ENCODE data around the gene FAM83F. TPM values are rescaled to one million over a fixed set of nuclear protein-coding genes. Genes with fewer than 3 reads are reported as not detected.

The FAM83F gene
- total RNA-seq, 1 donor from 2014 or later = 12.8 TPM

- DNase-seq (ENCODE audit: extremely low spot score in 2 of 2) = no peak
- Histone ChIP-seq H3K36me3 (no peaks in the 10 kb centered on the region), H3K27me3 (no peaks in the 10 kb centered on the region), H3K4me1 (no peaks in the 10 kb centered on the region), H3K4me3 (no peak overlapping the region), H3K9me3 (no peaks in the 10 kb centered on the region), H3K27ac (peak overlapping the region; percentile 21)
- intact Hi-C loops (cut with DNase I) = no loop called here
- no peak for TF ChIP-seq POLR2A (IDR thresholded peaks at IDR 0.05)
Observed at GRCh38 chr22:39983346-39983745, 11.4 kb upstream of the FAM83F start.

GRCh38 chr22:39984006-39984405, 10.7 kb upstream of the FAM83F start:
- DNase-seq (ENCODE audit: extremely low spot score in 2 of 2) = no peak
- H3K4me1 ChIP-seq = no peaks in the 10 kb centered on the region
- intact Hi-C loops (cut with DNase I) = no loop called here
- H3K36me3 ChIP-seq = no peaks in the 10 kb centered on the region
- TF ChIP-seq POLR2A (IDR thresholded peaks at IDR 0.05) (no peak), POLR2AphosphoS5 (IDR thresholded peaks at IDR 0.05; ENCODE audit: insufficient read depth in 1 of 2, low read depth in 1 of 2) (peak in 1 of 2 donors; percentile 68)
- TF ChIP-seq, protein P1, sequence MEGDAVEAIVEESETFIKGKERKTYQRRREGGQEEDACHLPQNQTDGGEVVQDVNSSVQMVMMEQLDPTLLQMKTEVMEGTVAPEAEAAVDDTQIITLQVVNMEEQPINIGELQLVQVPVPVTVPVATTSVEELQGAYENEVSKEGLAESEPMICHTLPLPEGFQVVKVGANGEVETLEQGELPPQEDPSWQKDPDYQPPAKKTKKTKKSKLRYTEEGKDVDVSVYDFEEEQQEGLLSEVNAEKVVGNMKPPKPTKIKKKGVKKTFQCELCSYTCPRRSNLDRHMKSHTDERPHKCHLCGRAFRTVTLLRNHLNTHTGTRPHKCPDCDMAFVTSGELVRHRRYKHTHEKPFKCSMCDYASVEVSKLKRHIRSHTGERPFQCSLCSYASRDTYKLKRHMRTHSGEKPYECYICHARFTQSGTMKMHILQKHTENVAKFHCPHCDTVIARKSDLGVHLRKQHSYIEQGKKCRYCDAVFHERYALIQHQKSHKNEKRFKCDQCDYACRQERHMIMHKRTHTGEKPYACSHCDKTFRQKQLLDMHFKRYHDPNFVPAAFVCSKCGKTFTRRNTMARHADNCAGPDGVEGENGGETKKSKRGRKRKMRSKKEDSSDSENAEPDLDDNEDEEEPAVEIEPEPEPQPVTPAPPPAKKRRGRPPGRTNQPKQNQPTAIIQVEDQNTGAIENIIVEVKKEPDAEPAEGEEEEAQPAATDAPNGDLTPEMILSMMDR (IDR thresholded peaks at IDR 0.05) = no peak
- H3K27ac ChIP-seq = peak overlapping the region; percentile 48
- H3K27me3 ChIP-seq = no peaks in the 10 kb centered on the region
- H3K9me3 ChIP-seq = no peaks in the 10 kb centered on the region
- H3K4me3 ChIP-seq = no peak overlapping the region

GRCh38 chr22:39984746-39985145, 10.0 kb upstream of the FAM83F start:
- Histone ChIP-seq H3K27ac (peak overlapping the region; percentile 48), H3K4me3 (no peak overlapping the region), H3K9me3 (no peaks in the 10 kb centered on the region), H3K27me3 (no peaks in the 10 kb centered on the region), H3K4me1 (no peaks in the 10 kb centered on the region), H3K36me3 (no peaks in the 10 kb centered on the region)
- TF ChIP-seq POLR2AphosphoS5 (IDR thresholded peaks at IDR 0.05; ENCODE audit: insufficient read depth in 1 of 2, low read depth in 1 of 2) (no peak), POLR2A (IDR thresholded peaks at IDR 0.05) (no peak)
- TF ChIP-seq, protein P1 (IDR thresholded peaks at IDR 0.05) = no peak
- intact Hi-C loops (cut with DNase I) = no loop called here
- DNase-seq (ENCODE audit: extremely low spot score in 2 of 2) = no peak

DNA sequence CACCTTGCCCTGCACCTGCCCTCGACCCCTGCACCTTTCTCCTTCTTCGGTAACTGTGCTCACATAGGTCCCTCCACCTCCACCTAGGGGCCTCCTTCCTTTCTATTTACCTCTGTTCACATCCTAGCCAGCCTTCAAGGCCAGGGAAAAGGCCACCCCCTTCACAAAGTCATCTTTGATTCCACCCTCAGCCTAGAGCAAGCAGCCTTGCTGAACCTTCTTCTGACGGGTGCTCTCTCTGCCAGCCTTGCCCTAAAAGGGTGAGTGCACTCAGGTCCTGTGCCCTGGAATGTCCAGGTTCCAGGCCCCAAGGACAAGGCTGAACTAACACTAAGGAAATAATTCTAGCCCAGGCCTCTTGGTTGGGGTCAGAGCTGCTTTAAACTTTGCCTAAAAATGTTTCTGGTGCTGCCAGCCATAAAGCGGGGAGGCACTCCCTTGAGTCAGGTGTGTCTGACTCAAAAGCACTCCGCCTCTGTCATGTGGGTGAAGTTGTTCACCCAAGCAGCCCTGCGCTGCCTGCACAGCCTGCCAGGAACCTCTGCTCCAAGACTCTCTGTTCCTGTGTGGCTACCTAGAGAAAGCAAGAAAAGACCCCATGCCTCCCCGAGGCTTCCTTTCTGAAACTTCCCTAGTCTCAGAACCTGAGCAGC, 9.2 kb upstream of the FAM83F start:
- H3K4me3 ChIP-seq = no peak overlapping the region

DNA sequence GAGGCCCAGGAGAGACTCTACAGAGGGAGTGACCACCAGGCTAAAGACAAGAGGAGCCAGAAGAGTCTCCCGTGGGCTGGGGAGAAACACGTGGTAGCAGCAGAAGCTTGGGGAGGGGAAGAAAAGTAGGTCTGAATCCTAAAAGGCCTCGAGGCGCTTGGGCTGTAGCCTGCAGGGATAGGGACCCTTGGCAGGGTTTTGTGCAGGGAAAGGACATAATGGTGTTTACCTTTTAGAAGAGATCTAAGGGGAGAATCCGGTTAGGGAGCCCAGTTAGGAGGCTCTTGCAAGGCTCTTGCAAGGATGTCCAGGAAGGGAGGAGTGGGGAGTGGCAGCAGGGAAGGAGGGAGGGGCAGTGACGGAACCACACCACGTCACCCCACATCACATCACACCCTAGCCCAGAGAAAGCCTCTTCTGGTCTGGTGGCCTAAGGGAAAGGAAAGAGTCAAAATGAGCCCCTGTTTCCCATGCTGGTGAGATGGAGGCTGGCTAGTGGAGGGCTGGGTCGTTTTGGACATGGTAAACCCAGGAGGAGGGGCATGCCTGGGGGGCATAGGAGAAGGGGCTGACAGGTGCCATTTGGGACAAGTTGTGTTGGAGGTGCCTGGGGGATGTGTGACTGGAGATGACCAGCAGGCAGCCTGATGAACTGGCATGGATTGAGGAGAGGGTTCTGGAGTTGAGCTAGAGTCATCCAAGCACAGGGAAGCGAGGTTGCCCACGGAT, 6.2 kb upstream of the FAM83F start:
- Histone ChIP-seq H3K27me3 (no peaks in the 10 kb centered on the region), H3K4me3 (no peak overlapping the region), H3K4me1 (no peaks in the 10 kb centered on the region), H3K9me3 (no peaks in the 10 kb centered on the region), H3K36me3 (no peaks in the 10 kb centered on the region), H3K27ac (no peak overlapping the region)
- intact Hi-C loops (cut with DNase I) = no loop called here
- no peak for DNase-seq (ENCODE audit: extremely low spot score in 2 of 2)
- TF ChIP-seq POLR2AphosphoS5 (IDR thresholded peaks at IDR 0.05; ENCODE audit: insufficient read depth in 1 of 2, low read depth in 1 of 2) (no peak), POLR2A (IDR thresholded peaks at IDR 0.05) (no peak)
- TF ChIP-seq, protein P1 (IDR thresholded peaks at IDR 0.05) = no peak

More for the DNA sequence above, 9.2 kb upstream of the FAM83F start:
- Histone ChIP-seq H3K27ac (peak overlapping the region; percentile 26), H3K9me3 (no peaks in the 10 kb centered on the region), H3K4me1 (no peaks in the 10 kb centered on the region), H3K36me3 (no peaks in the 10 kb centered on the region), H3K27me3 (no peaks in the 10 kb centered on the region)
- intact Hi-C loops (cut with DNase I) = no loop called here
- no peak for DNase-seq (ENCODE audit: extremely low spot score in 2 of 2)
- TF ChIP-seq, protein P1 (IDR thresholded peaks at IDR 0.05) = no peak
- peak in 1 of 2 donors; percentile 58 for TF ChIP-seq POLR2AphosphoS5 (IDR thresholded peaks at IDR 0.05; ENCODE audit: insufficient read depth in 1 of 2, low read depth in 1 of 2)

Data from vagina (tissue), 2 donors.